KMS-11 (cell line): ENCODE data around the gene JARID2.

Experiments used
- H2AFZ ChIP-seq: fragments of 200-600 bp; sonication (generic); 2 replicates; pipeline ENCODE4 v1.6.1; 2016; ENCODE audit warnings: antibody characterized with exemption, mixed run types, low read depth
- H3K27ac ChIP-seq: fragments of 200-600 bp; sonication (generic); 2 replicates; pipeline ENCODE4 v1.6.1; 2016; ENCODE audit warnings: mild to moderate bottlenecking, mixed run types
- H3K27me3 ChIP-seq: fragments of 200-600 bp; sonication (generic); 2 replicates; pipeline ENCODE4 v1.6.1; 2017; ENCODE audit warnings: mild to moderate bottlenecking, low read depth, mixed run types, moderate library complexity; ENCODE audit not compliant: insufficient read depth
- H3K36me3 ChIP-seq: fragments of 200-600 bp; sonication (generic); 2 replicates; pipeline ENCODE4 v1.6.1; 2017; ENCODE audit warnings: mild to moderate bottlenecking, mixed run types; ENCODE audit not compliant: insufficient read depth
- H3K4me1 ChIP-seq: fragments of 200-600 bp; sonication (generic); 2 replicates; pipeline ENCODE4 v1.6.1; 2016; ENCODE audit warnings: mild to moderate bottlenecking, low read depth, mixed run types; ENCODE audit not compliant: poor library complexity, severe bottlenecking
- H3K4me2 ChIP-seq: fragments of 200-600 bp; sonication (generic); 2 replicates; pipeline ENCODE4 v1.7.0; 2016; ENCODE audit warnings: mild to moderate bottlenecking, mixed run types
- H3K4me3 ChIP-seq: fragments of 200-600 bp; sonication (generic); IDR thresholded peaks from 2 replicates; pipeline ENCODE4 v1.6.1; 2017; ENCODE audit warnings: low read depth, low read length, mixed read lengths; ENCODE audit not compliant: insufficient read depth
- H3K79me2 ChIP-seq: fragments of 200-600 bp; sonication (generic); 2 replicates; pipeline ENCODE4 v1.6.1; 2016; ENCODE audit warnings: low read depth, mixed run types; ENCODE audit not compliant: insufficient read depth
- H3K9ac ChIP-seq: fragments of 200-600 bp; sonication (generic); 2 replicates; pipeline ENCODE4 v1.6.1; 2016; ENCODE audit warnings: mild to moderate bottlenecking, mixed run types
- H4K20me1 ChIP-seq: fragments of 200-600 bp; sonication (generic); 2 replicates; pipeline ENCODE4 v1.6.1; 2016; ENCODE audit warnings: mild to moderate bottlenecking, mixed run types; ENCODE audit not compliant: insufficient read depth
- CTCF ChIP-seq: fragments of 200-600 bp; sonication (generic); conservative IDR thresholded peaks from 2 replicates; pipeline ENCODE4 v1.6.1; 2017; ENCODE audit warnings: low read depth, mild to moderate bottlenecking, antibody characterized with exemption, low read length, moderate library complexity, mixed read lengths

JARID2 gene

GRCh38 chr6:15449011-15449410 lies 203.1 kb downstream of the JARID2 start:
- no peaks in the 10 kb centered on the region for H3K4me1 ChIP-seq
- no peak overlapping the region for H3K4me3 ChIP-seq
- H2AFZ ChIP-seq: no peak overlapping the region
- no peaks in the 10 kb centered on the region for H4K20me1 ChIP-seq
- no peaks in the 10 kb centered on the region for H3K36me3 ChIP-seq
- TF ChIP-seq CTCF: no peak
- H3K9ac ChIP-seq: no peak overlapping the region
- H3K79me2 ChIP-seq: no peaks in the 10 kb centered on the region
- H3K27me3 ChIP-seq: no peaks in the 10 kb centered on the region
- no peak overlapping the region for H3K4me2 ChIP-seq
- H3K27ac ChIP-seq: no peak overlapping the region

- H3K4me1 ChIP-seq: no peaks in the 10 kb centered on the region
- no peak overlapping the region for H3K27ac ChIP-seq
- no peaks in the 10 kb centered on the region for H3K36me3 ChIP-seq
- no peaks in the 10 kb centered on the region for H3K27me3 ChIP-seq
- H4K20me1 ChIP-seq: no peaks in the 10 kb centered on the region
- H3K4me3 ChIP-seq: no peak overlapping the region
- no peak overlapping the region for H3K9ac ChIP-seq
- no peak overlapping the region for H2AFZ ChIP-seq
- no peak for TF ChIP-seq CTCF
- no peak overlapping the region for H3K4me2 ChIP-seq
- no peaks in the 10 kb centered on the region for H3K79me2 ChIP-seq
Observed at GRCh38 chr6:15451738-15452137, 205.9 kb downstream of the JARID2 start.

GRCh38 chr6:15452182-15452941 lies 206.5 kb downstream of the JARID2 start:
- H3K27me3 ChIP-seq: no peaks in the 10 kb centered on the region
- H3K4me3 ChIP-seq: no peak overlapping the region
- H3K4me2 ChIP-seq: no peak overlapping the region
- H3K36me3 ChIP-seq: no peaks in the 10 kb centered on the region
- H3K4me1 ChIP-seq: no peaks in the 10 kb centered on the region
- H2AFZ ChIP-seq: no peak overlapping the region
- no peak overlapping the region for H3K27ac ChIP-seq
- no peaks in the 10 kb centered on the region for H3K79me2 ChIP-seq
- no peak overlapping the region for H3K9ac ChIP-seq
- no peaks in the 10 kb centered on the region for H4K20me1 ChIP-seq
- no peak for TF ChIP-seq CTCF

GRCh38 chr6:15453186-15453585 lies 207.3 kb downstream of the JARID2 start:
- H2AFZ ChIP-seq: no peak overlapping the region
- H4K20me1 ChIP-seq: no peaks in the 10 kb centered on the region
- no peak overlapping the region for H3K4me3 ChIP-seq
- H3K79me2 ChIP-seq: no peaks in the 10 kb centered on the region
- no peaks in the 10 kb centered on the region for H3K4me1 ChIP-seq
- H3K4me2 ChIP-seq: no peak overlapping the region
- no peak overlapping the region for H3K9ac ChIP-seq
- no peaks in the 10 kb centered on the region for H3K27me3 ChIP-seq
- TF ChIP-seq CTCF: no peak
- no peaks in the 10 kb centered on the region for H3K36me3 ChIP-seq
- no peak overlapping the region for H3K27ac ChIP-seq
